ENCODE measurements around the gene MSH6. TPM values are rescaled to one million over a fixed set of nuclear protein-coding genes. Genes with fewer than 3 reads are reported as not detected.
A peak's percentile ranks its signal among the peaks of the same experiment; 100 is the strongest.

Gene MSH6
- total RNA-seq, 3 donors from 2014 or later (not counting 1 experiment from before 2014, with no cell fraction given): 18.5 to 35.5 (median 26.2) TPM

DNA sequence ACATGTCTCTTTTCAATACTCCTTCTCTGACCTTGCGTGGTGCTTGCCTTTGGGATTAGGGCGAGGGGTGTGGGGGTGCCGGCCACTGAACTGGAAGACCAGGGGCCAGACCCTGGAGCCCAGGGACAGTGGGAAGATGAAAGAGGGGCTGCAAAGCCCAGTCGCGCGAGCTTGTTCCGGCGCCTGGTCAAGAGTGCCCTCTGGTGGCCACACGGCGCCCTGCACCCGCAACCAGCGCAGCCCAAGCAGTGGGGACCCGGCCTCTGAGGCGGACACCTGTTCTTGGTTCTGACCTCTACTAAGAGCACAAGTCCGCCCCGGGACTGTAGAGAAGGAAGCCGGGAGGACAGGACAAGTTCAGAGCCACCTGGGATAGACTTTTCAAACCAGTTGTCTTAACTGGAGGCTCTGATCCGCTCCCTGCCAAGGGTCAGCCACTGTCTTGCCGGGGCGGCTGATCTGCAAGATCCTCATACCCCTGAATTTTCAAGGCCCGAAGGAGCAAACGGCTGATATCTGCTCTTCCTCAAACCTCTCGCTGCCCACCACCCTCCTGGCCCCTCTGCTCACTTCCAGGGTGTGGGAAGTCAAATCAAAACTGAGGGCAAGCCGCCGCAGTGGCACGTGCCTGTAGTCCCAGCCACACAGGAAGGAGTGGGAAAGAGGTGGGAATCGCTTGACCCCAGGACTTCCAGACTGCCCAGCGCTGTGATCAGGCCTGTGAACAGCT, 14.9 kb upstream of the MSH6 start:
- no peaks in the 10 kb centered on the region for H3K9me3 Mint-ChIP-seq
- H3K36me3 ChIP-seq (ENCODE audit: control insufficient read depth, insufficient read depth, low read length): no peaks in the 10 kb centered on the region
- intact Hi-C loops (cut with micrococcal nuclease): loop anchor here (2.0 kb wide), 1 partner anchor 331 kb away; no protein-coding TSS in a partner anchor
- no peak overlapping the region for H3K4me3 ChIP-seq (ENCODE audit: low read length)
- WGBS (ENCODE audit: insufficient coverage): 32% methylated on average over 28 of the region's 28 CpGs
- DNase-seq (peak; percentile 75 to 80), ATAC-seq (peak; percentile 86 to 97 (median 96))
- peaks cover 8% of the 10 kb centered on the region for H3K4me1 ChIP-seq (ENCODE audit: control insufficient read depth, insufficient read depth, low read length)
- no peak overlapping the region for H3K4me3 Mint-ChIP-seq
- H3K27ac Mint-ChIP-seq: no peak overlapping the region
- no peaks in the 10 kb centered on the region for H3K36me3 Mint-ChIP-seq
- H3K4me1 Mint-ChIP-seq: peaks cover 0 to 9% of the 10 kb centered on the region in 2 donors
- TF ChIP-seq, protein P1, sequence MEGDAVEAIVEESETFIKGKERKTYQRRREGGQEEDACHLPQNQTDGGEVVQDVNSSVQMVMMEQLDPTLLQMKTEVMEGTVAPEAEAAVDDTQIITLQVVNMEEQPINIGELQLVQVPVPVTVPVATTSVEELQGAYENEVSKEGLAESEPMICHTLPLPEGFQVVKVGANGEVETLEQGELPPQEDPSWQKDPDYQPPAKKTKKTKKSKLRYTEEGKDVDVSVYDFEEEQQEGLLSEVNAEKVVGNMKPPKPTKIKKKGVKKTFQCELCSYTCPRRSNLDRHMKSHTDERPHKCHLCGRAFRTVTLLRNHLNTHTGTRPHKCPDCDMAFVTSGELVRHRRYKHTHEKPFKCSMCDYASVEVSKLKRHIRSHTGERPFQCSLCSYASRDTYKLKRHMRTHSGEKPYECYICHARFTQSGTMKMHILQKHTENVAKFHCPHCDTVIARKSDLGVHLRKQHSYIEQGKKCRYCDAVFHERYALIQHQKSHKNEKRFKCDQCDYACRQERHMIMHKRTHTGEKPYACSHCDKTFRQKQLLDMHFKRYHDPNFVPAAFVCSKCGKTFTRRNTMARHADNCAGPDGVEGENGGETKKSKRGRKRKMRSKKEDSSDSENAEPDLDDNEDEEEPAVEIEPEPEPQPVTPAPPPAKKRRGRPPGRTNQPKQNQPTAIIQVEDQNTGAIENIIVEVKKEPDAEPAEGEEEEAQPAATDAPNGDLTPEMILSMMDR (IDR thresholded peaks at IDR 0.05): peak; percentile 98
- no peaks in the 10 kb centered on the region for H3K9me3 ChIP-seq (ENCODE audit: control insufficient read depth, insufficient read depth, low read length)
- peaks cover 2% of the 10 kb centered on the region for H3K27me3 ChIP-seq (ENCODE audit: control insufficient read depth, insufficient read depth, low read length)
- H3K27ac ChIP-seq (ENCODE audit: low read length): no peak overlapping the region
- H3K27me3 Mint-ChIP-seq (ENCODE audit: low read depth in 2 of 2): peaks cover 0 to 2% of the 10 kb centered on the region in 2 donors

DNA sequence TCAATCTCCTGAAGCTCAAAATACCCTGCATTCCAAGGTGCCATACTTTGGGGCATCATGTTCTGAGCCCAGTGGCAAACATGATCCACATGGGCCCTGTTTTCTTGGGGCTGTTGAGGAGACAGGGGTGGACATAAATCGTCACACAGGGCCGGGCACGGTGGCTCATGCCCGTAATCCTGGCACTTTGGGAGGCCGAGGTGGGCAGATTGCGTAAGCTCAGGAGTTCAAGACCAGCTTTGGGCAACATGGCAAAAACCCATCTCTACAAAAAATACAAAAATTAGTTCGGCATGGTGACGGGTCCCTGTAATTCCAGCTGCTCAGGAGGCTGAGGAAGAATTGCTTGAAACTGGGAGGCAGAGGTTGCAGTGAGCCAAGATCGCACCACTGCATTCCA, 13.6 kb upstream of the MSH6 start:
- no peak overlapping the region for H3K27ac Mint-ChIP-seq
- Histone ChIP-seq H3K27me3 (ENCODE audit: control insufficient read depth, insufficient read depth, low read length) (peaks cover 2% of the 10 kb centered on the region), H3K4me1 (ENCODE audit: control insufficient read depth, insufficient read depth, low read length) (peaks cover 8% of the 10 kb centered on the region), H3K4me3 (ENCODE audit: low read length) (no peak overlapping the region), H3K27ac (ENCODE audit: low read length) (no peak overlapping the region), H3K9me3 (ENCODE audit: control insufficient read depth, insufficient read depth, low read length) (no peaks in the 10 kb centered on the region), H3K36me3 (ENCODE audit: control insufficient read depth, insufficient read depth, low read length) (no peaks in the 10 kb centered on the region)
- intact Hi-C loops (cut with micrococcal nuclease): no loop called here
- DNase-seq: no peak
- no peaks in the 10 kb centered on the region for H3K27me3 Mint-ChIP-seq (ENCODE audit: low read depth in 2 of 2)
- H3K4me1 Mint-ChIP-seq: peaks cover 0 to 9% of the 10 kb centered on the region in 2 donors
- TF ChIP-seq, protein P1 (IDR thresholded peaks at IDR 0.05): no peak
- ATAC-seq: no peak
- 98% methylated on average over 9 of the region's 9 CpGs for WGBS (ENCODE audit: insufficient coverage)
- no peaks in the 10 kb centered on the region for H3K9me3 Mint-ChIP-seq
- no peak overlapping the region for H3K4me3 Mint-ChIP-seq
- H3K36me3 Mint-ChIP-seq: no peaks in the 10 kb centered on the region

DNA sequence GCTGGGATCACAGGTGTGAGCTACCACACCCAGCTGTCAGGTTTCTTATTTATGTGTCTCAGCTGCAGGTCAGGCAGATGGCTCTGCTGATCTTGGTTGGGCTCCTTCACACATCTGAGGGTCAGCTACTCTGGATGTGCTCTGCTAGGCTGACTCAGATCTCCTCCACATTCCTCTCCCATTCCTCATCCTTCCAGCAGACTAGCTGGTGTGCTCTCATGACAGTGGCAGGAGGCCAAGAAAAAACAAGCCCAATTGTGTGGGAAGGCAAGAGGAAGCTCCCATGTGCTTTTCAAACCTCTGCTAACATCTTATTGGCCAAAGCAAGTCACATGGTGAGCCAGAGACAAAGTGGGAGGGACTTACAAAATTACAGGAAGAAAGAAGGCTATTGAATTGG, 11.7 kb upstream of the MSH6 start:
- no peaks in the 10 kb centered on the region for H3K9me3 ChIP-seq (ENCODE audit: control insufficient read depth, insufficient read depth, low read length)
- H3K36me3 ChIP-seq (ENCODE audit: control insufficient read depth, insufficient read depth, low read length): no peaks in the 10 kb centered on the region
- H3K27me3 ChIP-seq (ENCODE audit: control insufficient read depth, insufficient read depth, low read length): peaks cover 2% of the 10 kb centered on the region
- ATAC-seq: no peak
- H3K27ac ChIP-seq (ENCODE audit: low read length): no peak overlapping the region
- H3K4me1 Mint-ChIP-seq: peaks cover 0 to 9% of the 10 kb centered on the region in 2 donors
- TF ChIP-seq, protein P1 (IDR thresholded peaks at IDR 0.05): no peak
- no peak overlapping the region for H3K4me3 Mint-ChIP-seq
- no peaks in the 10 kb centered on the region for H3K9me3 Mint-ChIP-seq
- peaks cover 8% of the 10 kb centered on the region for H3K4me1 ChIP-seq (ENCODE audit: control insufficient read depth, insufficient read depth, low read length)
- no peak overlapping the region for H3K27ac Mint-ChIP-seq
- no peaks in the 10 kb centered on the region for H3K27me3 Mint-ChIP-seq (ENCODE audit: low read depth in 2 of 2)
- no peak for DNase-seq
- H3K36me3 Mint-ChIP-seq: no peaks in the 10 kb centered on the region
- intact Hi-C loops (cut with micrococcal nuclease): no loop called here
- H3K4me3 ChIP-seq (ENCODE audit: low read length): no peak overlapping the region

DNA sequence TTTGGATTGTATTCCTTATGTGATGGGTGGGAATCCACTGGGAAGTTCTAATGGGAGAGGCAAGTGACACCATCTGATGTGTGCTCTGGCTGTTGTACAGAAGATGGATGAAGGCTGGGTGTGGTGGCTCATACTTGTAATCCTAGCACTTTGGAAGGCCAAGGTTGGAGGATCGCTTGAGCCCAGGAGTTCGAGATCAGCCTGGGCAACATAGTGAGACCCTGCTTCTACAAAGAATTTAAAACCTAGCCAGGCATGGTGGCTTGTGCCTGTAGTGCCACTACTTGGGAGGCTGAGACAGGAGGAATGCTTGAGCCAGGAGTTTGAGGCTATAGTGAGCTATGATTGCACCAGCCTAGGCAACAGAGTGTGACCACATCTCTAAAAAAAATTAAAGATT, 10.6 kb upstream of the MSH6 start:
- H3K36me3 Mint-ChIP-seq: no peaks in the 10 kb centered on the region
- Histone ChIP-seq H3K27me3 (ENCODE audit: control insufficient read depth, insufficient read depth, low read length) (peaks cover 2% of the 10 kb centered on the region), H3K4me3 (ENCODE audit: low read length) (no peak overlapping the region), H3K4me1 (ENCODE audit: control insufficient read depth, insufficient read depth, low read length) (peaks cover 8% of the 10 kb centered on the region), H3K27ac (ENCODE audit: low read length) (no peak overlapping the region), H3K9me3 (ENCODE audit: control insufficient read depth, insufficient read depth, low read length) (no peaks in the 10 kb centered on the region), H3K36me3 (ENCODE audit: control insufficient read depth, insufficient read depth, low read length) (no peaks in the 10 kb centered on the region)
- WGBS (ENCODE audit: insufficient coverage): 100% methylated on average over 2 of the region's 2 CpGs
- H3K27me3 Mint-ChIP-seq (ENCODE audit: low read depth in 2 of 2): no peaks in the 10 kb centered on the region
- DNase-seq (no peak), ATAC-seq (no peak)
- H3K9me3 Mint-ChIP-seq: no peaks in the 10 kb centered on the region
- no peak overlapping the region for H3K4me3 Mint-ChIP-seq
- TF ChIP-seq, protein P1 (IDR thresholded peaks at IDR 0.05): no peak
- peaks cover 0 to 9% of the 10 kb centered on the region in 2 donors for H3K4me1 Mint-ChIP-seq
- intact Hi-C loops (cut with micrococcal nuclease): no loop called here
- no peak overlapping the region for H3K27ac Mint-ChIP-seq

All from natural killer cell (primary cell).